GM12865 (cell line): ENCODE results near the gene PDE11A.

ENCODE experiments used
- DNase-seq: peaks from one replicate; pipeline ENCODE4 v3.0.0; 2010; ENCODE audit warnings: low read depth
- H3K4me3 ChIP-seq: 2 replicates; pipeline ENCODE4 v1.5.1; 2011; ENCODE audit warnings: mild to moderate bottlenecking, low read depth, low read length, control low read depth
- TF ChIP-seq, protein P1 (sequence below): IDR thresholded peaks from 2 replicates; pipeline ENCODE4 v1.5.1; 2011; ENCODE audit warnings: low read length, control low read depth, low read depth, inconsistent platforms; ENCODE audit not compliant: insufficient read depth; ENCODE audit errors: missing control alignments

PDE11A gene

DNA sequence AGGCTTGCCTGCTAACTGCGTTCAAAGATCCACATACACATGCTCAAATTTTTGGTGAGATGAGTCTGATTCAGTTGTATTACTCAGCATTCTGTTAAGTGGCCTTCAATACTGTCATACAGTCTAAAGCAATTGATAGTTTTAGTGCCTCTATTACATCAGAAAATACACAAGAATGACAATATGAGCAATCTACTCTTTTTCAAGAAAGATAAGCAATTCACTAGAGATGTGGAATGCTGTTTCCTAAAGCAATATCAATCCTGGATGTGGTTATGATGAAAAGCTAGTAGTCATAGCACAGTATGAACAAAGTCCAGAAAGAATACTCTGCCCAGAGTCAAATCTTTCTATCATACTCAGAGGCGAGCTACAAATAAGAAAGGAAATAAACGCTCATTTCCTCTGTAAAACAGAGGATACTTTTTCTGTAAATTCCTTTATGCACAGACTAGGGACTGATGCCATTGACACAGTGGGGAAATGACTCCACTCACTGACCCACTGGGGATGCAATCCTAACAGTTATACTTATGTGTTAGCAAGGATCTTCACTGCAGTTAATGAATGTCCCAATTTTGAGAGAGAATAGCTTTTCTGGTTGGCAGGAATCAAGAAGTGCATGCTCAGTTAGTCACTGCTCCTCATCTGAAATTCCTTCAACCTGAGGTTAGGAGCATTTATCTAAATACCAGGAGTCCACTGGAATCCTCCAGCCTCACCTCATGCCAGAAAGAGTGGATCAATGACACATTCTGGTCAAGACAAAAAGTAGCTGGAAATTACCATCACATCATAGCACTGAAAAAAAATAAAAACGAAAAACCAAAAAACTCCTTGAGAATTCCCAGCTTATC is 83.3 kb downstream of the PDE11A start:
- H3K4me3 ChIP-seq = no peak overlapping the region
- TF ChIP-seq, protein P1, sequence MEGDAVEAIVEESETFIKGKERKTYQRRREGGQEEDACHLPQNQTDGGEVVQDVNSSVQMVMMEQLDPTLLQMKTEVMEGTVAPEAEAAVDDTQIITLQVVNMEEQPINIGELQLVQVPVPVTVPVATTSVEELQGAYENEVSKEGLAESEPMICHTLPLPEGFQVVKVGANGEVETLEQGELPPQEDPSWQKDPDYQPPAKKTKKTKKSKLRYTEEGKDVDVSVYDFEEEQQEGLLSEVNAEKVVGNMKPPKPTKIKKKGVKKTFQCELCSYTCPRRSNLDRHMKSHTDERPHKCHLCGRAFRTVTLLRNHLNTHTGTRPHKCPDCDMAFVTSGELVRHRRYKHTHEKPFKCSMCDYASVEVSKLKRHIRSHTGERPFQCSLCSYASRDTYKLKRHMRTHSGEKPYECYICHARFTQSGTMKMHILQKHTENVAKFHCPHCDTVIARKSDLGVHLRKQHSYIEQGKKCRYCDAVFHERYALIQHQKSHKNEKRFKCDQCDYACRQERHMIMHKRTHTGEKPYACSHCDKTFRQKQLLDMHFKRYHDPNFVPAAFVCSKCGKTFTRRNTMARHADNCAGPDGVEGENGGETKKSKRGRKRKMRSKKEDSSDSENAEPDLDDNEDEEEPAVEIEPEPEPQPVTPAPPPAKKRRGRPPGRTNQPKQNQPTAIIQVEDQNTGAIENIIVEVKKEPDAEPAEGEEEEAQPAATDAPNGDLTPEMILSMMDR = no peak
- no peak for DNase-seq

- no peak for DNase-seq
- TF ChIP-seq, protein P1 = no peak
- no peak overlapping the region for H3K4me3 ChIP-seq
These were observed 87.8 kb downstream of the PDE11A start for GRCh38 chr2:177984749-177985148.

GRCh38 chr2:177983183-177983788 is 89.3 kb downstream of the PDE11A start:
- DNase-seq = peak; percentile 56
- TF ChIP-seq, protein P1 = peak; percentile 80
- no peak overlapping the region for H3K4me3 ChIP-seq

GRCh38 chr2:177972782-177973181 is 99.8 kb downstream of the PDE11A start:
- TF ChIP-seq, protein P1 = no peak
- no peak for DNase-seq
- no peak overlapping the region for H3K4me3 ChIP-seq

- H3K4me3 ChIP-seq = no peak overlapping the region
- TF ChIP-seq, protein P1 = no peak
- no peak for DNase-seq
These were observed 100.5 kb downstream of the PDE11A start for GRCh38 chr2:177972123-177972522.

GRCh38 chr2:177970670-177971454 is 101.7 kb downstream of the PDE11A start:
- H3K4me3 ChIP-seq = no peak overlapping the region
- DNase-seq = no peak
- TF ChIP-seq, protein P1 = no peak
